DMS79 (cell line): Measurements from ENCODE around the gene DNAJC4.

Experiments used
- DNase-seq: peaks from one replicate; lab custom pipeline; 2025; lab: John Stamatoyannopoulos, UW

DNAJC4 gene

DNA sequence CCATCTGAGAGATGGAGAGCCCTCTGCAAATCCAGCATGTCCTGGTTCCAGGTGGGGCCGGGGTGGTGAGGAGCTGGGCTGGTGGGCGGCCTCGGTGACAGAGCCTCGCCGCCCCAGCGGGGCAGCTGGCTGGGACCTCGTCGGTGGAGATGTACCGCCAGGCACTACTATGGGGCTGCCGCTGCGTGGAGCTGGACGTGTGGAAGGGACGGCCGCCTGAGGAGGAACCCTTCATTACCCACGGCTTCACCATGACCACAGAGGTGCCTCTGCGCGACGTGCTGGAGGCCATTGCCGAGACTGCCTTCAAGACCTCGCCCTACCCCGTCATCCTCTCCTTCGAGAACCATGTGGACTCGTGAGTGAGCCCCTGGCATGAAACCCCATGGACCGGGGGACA is 28.0 kb downstream of the DNAJC4 start:
- DNase-seq = no peak

GRCh38 chr11:64258946-64259532 is 28.7 kb downstream of the DNAJC4 start:
- no peak for DNase-seq

DNA sequence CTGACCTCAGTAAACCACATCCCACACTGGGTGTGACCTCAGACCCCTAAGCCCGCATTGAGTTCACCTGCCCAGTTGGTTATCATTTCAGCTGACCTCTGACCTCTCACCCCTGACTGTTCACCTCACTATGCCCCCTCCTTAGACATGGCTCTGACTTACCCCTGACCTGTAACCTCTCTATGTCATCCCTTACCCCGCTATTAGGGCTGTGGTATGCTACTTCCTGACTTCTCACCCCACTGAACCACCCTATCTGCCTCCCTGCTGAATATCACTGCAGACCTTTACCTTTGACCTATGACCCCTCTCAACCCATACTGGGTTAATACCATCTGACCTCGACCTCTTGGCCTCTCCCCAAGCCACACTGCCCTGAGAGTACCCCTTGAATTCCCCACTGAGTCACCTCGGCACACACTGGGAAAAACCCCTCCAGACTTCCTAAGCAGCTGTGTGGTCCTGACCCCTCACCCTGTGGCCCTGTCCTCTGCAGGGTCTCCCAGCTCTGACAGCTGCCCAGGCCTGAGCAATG is 29.3 kb downstream of the DNAJC4 start:
- no peak for DNase-seq

- no peak for DNase-seq
These were observed 29.9 kb downstream of the DNAJC4 start for GRCh38 chr11:64260147-64260708.

DNA sequence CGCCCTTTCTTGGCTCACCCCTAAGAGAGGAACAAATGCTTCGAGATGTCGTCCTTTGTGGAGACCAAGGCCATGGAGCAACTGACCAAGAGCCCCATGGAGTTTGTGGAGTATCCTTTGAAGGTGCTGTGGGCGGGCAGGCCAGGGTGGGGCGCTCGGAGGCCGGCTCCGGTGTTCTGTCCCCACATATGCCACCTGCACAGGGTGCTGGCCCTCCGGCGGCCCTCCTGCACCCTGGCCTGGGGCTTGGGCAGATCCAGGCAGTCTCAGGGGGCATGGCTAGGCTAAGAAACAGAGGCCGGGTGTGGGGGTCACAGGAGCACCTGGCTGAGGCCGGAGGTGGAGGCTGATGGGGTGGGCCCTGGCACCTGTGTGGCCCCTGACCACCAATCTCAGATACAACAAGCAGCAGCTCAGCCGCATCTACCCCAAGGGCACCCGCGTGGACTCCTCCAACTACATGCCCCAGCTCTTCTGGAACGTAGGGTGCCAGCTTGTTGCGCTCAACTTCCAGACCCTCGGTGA is 31.3 kb downstream of the DNAJC4 start:
- no peak for DNase-seq

DNA sequence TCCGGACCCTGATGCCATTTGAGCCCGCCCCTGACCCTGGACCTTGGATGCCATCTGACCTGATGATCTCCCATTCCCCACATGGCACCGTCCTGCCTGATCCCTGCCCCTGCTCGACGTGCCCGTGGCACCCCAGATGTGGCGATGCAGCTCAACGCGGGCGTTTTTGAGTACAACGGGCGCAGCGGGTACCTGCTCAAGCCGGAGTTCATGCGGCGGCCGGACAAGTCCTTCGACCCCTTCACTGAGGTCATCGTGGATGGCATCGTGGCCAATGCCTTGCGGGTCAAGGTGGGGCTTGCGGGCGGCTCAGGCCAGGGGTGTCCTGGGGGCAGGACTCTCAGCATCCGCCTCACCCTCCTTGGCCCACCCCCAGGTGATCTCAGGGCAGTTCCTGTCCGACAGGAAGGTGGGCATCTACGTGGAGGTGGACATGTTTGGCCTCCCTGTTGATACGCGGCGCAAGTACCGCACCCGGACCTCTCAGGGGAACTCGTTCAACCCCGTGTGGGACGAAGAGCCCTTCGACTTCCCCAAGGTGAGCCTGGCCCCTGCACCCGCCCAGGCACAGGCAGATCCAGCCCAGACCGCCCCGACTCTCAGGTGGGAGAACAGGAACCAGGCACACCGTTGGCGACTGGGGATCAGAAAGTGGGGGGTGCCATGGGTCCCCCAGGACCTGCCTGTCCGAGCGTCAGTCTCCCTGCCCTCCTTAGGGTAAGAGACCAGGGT is 32.1 kb downstream of the DNAJC4 start:
- no peak for DNase-seq

DNA sequence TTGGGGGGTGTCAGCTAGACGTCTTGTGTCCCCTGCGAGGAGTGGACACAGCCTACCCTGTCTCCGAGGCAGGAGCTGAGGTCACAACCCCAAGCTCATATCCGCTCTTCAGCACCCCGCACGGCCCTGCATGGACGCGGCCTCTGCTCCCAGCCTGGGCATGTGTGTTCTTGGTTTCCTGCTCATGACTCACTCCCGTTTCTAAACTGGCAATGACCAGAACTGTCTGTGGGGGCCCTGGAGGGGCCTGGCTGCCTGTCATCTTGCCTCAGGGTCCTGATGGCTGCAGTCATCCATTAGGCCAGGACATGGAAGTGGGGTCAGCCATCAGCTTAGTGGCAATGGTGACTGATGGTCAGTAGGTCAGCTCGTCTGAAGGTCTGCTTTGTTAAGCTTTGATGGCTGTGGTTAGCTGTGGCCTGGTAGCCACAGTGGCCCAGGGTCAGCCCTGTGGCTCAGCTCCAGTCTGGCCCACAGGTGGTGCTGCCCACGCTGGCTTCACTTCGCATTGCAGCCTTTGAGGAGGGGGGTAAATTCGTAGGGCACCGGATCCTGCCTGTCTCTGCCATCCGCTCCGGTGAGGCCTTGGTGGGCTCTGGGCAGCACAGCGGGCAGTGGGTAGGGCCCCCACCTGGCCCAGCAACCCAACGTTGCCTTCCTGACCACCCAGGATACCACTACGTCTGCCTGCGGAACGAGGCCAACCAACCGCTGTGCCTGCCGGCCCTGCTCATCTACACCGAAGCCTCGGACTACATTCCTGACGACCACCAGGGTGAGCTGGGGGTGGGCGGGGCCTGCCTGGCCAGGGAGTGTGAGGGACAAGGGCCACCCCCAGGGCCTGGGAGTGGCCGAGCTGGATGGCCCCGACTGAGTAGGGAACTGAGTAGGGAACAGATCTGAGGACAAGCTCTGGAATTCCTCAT is 32.9 kb downstream of the DNAJC4 start:
- no peak for DNase-seq

- DNase-seq = no peak
These were observed 33.6 kb downstream of the DNAJC4 start for GRCh38 chr11:64263947-64264317.

- no peak for DNase-seq
These were observed 34.1 kb downstream of the DNAJC4 start for GRCh38 chr11:64264371-64264852.

DNA sequence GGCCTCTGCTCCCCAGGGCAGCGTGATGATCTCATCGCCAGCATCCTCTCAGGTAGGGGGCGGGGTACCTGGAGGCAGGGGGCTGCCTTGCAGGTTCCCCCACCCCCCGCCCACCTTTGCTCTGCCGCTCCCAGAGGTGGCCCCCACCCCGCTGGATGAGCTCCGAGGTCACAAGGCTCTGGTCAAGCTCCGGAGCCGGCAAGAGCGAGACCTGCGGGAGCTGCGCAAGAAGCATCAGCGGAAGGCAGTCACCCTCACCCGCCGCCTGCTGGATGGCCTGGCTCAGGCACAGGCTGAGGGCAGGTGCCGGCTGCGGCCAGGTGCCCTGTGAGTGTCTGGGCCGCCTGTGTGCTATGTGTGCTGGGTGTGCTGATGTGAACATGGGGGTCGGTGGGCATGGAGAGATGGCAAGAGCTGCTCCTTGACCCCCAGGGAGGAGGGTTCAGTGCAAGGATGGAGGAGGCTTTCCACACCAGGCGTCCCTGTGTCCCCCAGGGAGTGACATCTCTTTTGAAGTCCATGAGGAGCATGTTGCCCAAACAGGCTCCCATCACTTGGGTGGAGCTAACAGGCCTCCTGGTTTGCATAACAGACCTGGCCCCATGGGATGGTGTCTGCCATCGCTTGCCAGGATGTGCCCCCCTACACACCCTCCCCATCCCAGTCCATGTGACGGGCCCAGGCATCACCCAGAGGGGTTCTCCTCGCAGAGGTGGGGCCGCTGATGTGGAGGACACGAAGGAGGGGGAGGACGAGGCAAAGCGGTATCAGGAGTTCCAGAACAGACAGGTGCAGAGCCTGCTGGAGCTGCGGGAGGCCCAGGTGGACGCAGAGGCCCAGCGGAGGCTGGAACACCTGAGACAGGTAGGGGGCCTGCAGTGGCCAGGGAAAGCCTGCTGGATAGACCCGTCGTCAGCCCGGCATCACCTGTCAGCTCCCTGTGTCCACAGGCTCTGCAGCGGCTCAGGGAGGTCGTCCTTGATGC is 35.1 kb downstream of the DNAJC4 start:
- DNase-seq = no peak

DNA sequence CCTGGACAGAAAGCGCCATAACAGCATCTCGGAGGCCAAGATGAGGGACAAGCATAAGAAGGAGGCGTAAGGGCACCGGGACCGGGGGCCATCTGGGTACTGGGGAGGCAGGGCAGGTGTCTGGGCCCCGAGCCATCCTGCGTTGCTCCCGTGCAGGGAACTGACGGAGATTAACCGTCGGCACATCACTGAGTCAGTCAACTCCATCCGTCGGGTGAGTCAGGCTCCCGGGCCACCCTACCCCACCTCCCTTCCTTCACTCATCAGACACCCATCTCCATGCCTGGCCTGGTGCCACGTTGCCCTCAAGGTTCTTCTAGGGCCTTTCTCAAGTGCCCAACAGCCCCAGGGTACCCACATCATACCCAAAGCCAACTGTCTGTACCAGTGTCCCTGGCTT is 36.0 kb downstream of the DNAJC4 start:
- no peak for DNase-seq

- peak; percentile 77 for DNase-seq
These were observed 37.0 kb downstream of the DNAJC4 start for GRCh38 chr11:64267207-64267945.

DNA sequence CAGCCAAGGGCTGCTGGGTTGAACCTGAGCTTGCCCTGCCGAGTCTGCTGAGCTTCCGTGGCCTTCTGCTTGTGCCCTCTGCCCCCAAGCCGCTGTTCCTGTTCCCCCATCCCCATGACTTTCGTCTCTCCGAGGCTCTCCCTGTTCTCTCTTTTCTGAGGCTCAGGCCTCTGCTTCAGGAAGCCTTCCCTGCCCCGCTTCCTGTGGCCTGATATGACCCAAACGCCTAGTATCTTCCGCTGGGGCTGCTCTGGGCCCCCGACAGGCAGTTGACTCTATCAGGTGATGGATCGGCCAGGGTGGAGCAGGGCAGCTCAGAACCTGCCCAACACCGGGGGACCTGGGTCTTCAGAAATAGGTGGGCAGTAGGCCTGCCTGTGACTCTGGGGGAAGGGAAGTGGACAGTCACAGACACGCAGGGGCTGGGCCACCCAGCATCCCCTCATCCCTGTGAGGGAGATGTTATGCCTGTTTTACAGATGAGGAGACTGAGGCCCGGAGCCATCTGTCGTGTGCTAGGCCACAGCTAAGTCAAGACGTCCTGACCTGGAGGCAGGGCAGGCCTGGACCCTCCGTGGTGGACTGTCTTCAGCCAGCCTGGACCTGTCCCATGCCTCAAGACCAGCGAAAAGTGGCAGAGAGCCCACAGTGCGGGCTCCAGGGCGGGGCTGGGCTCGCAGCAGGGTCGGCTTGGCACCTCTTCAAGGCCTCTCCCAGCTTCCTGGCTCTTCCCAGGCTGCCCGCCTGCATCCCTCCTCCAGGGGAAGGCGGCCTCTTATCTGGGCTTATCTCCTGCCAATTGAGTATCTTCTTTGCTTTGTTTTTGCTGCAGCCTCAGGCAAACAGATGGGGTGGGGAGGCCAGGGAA is 37.9 kb downstream of the DNAJC4 start:
- peak; percentile 27 for DNase-seq

- DNase-seq = no peak
These were observed 38.7 kb downstream of the DNAJC4 start for GRCh38 chr11:64268893-64269539.

- peak; percentile 99 for DNase-seq
These were observed 39.3 kb downstream of the DNAJC4 start for GRCh38 chr11:64269540-64270220.

- no peak for DNase-seq
These were observed 44.9 kb downstream of the DNAJC4 start for GRCh38 chr11:64275031-64275800.

- DNase-seq = no peak
These were observed 45.5 kb downstream of the DNAJC4 start for GRCh38 chr11:64275841-64276240.
